ENCODE data around the gene RAPGEF1.

DNA sequence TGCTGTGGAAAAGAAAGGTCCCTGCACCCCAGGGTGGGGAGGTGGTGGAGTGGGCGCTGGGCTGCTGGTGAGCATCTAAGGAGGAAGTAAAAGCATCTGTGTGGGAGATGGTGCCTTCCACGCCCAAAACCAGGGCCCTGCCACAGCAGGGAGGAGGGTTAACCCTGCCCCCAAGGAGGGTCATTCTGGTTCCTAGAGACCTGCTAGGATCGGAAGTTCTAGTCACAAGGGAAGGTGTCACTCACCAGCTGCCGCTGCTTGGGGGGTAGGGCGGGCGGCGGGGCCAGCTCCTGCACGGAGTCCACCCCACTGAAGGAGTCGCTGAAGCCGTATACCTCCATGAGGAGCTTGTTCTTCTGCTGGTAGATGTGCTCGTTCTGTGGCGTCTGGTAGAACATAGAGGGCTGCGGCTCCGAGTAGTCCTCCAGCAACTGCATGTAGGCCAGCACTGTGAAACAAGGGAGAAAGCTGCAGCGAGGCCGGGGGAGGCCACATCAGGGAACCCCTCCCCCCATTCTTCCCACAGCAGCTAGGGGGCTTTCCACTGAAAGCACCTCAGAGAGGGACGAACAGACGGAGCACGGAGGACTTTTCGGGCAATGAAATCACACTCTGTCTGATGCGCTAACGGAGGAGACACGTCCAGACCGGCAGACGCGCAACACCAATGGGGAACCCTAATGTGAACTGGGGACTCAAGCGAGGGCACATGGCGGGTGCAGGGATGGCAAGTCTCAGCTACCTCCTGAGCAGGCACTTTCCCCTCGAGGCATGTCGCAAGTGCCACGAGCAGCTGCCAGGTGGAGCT, 118.1 kb downstream of the RAPGEF1 start:
- TF ChIP-seq CTCF (IDR thresholded peaks at IDR 0.05 in 8 of 11, conservative IDR thresholded peaks at IDR 0.05 in 3 of 11), result no peak
- no peak for TF ChIP-seq POLR2A (IDR thresholded peaks at IDR 0.05)
- peak; percentile 52 to 66 (median 65) for TF ChIP-seq POLR2AphosphoS5 (IDR thresholded peaks at IDR 0.05)

Data from spleen (tissue), 7 donors.